ENCODE measurements around the gene CHRNA5. TPM values are rescaled to one million over a fixed set of nuclear protein-coding genes. Genes with fewer than 3 reads are reported as not detected.
A peak's percentile ranks its signal among the peaks of the same experiment; 100 is the strongest.
"Not testable (repeated sequence)": the region's sequence is repeated elsewhere in the genome, so short reads cannot be mapped to it uniquely, and the experiment has no call there.

Gene CHRNA5
- total and polyA plus RNA-seq, 7 experiments from 2014 or later = 0.10 to 3.4 (median 0.62) TPM; not detected in 2

DNA sequence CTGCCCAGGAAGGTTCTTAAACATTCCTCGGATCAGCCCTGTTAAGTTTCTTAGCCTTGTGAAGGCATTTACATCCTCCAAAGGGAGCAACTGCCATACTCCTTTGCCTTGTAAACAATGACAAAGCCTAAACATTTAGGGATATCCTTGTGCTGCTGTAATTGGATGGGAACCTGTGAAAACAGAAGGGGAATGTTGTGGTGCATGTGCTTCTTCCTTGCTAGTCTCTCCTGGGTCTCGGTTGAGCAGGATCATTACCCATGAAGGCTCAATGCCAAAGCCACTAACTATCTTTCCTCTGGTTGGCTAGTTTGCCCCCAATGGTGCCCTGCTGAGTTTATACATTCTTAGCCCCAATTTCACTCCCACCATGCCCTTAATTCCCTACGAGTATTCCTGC lies 38.1 kb downstream of the CHRNA5 start:
- ChIA-PET CTCF (no interaction called here), POLR2A (no interaction called here)
- peaks cover 0 to 1% (median 0%) of the 10 kb centered on the region in 7 donors for H3K4me1 Mint-ChIP-seq
- H3K4me3 ChIP-seq (ENCODE audit: low read length) = no peak overlapping the region
- peaks cover 0 to 4% (median 0%) of the 10 kb centered on the region in 11 donors for H3K9me3 Mint-ChIP-seq
- intact Hi-C loops (cut with micrococcal nuclease) = no loop called here
- no peak overlapping the region for H3K27ac Mint-ChIP-seq
- H3K27me3 ChIP-seq (ENCODE audit: control insufficient read depth in 2 of 2, insufficient read depth in 2 of 2, low read length in 2 of 2) = no peaks in the 10 kb centered on the region
- no peak overlapping the region for H3K4me3 Mint-ChIP-seq
- no peaks in the 10 kb centered on the region for H3K36me3 Mint-ChIP-seq
- H3K4me1 ChIP-seq (ENCODE audit: control insufficient read depth in 2 of 2, insufficient read depth in 2 of 2, low read length in 2 of 2) = no peaks in the 10 kb centered on the region
- peaks cover 1 to 38% (median 16%) of the 10 kb centered on the region in 5 donors for H3K27me3 Mint-ChIP-seq
- H3K9me3 ChIP-seq (ENCODE audit: control insufficient read depth in 2 of 3, low read length in 3 of 3) = no peaks in the 10 kb centered on the region
- DNase-seq = no peak
- no peaks in the 10 kb centered on the region for H3K36me3 ChIP-seq (ENCODE audit: control insufficient read depth in 2 of 3, insufficient read depth in 3 of 3, low read length in 3 of 3)
- H3K27ac ChIP-seq (ENCODE audit: low read depth, low read length) = no peak overlapping the region
- ATAC-seq = no peak

DNA sequence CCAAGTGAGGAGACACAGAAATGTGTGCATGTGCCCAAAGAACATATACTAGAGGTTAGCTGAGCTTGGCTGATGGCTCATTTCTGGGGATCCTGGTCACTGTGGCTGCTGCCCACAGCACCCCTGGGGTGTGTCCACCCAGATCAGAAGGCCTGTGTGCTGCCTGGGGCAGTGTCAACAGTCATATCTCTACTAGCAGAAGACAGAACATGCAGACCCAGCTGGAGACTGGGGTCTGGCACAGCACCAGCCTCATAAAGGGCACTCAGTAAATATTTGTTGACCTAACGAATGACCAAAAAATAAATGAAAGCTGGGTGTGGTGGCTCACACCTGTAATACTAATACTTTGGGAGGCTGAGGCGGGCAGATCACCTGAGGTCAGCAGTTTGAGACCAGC lies 39.1 kb downstream of the CHRNA5 start:
- H3K9me3 Mint-ChIP-seq = peaks cover 0 to 6% (median 0%) of the 10 kb centered on the region in 11 donors
- Histone ChIP-seq H3K9me3 (ENCODE audit: control insufficient read depth in 2 of 3, low read length in 3 of 3) (no peaks in the 10 kb centered on the region), H3K4me3 (ENCODE audit: low read length) (no peak overlapping the region), H3K27ac (ENCODE audit: low read depth, low read length) (no peak overlapping the region), H3K27me3 (ENCODE audit: control insufficient read depth in 2 of 2, insufficient read depth in 2 of 2, low read length in 2 of 2) (no peaks in the 10 kb centered on the region), H3K36me3 (ENCODE audit: control insufficient read depth in 2 of 3, insufficient read depth in 3 of 3, low read length in 3 of 3) (no peaks in the 10 kb centered on the region), H3K4me1 (ENCODE audit: control insufficient read depth in 2 of 2, insufficient read depth in 2 of 2, low read length in 2 of 2) (no peaks in the 10 kb centered on the region)
- H3K27ac Mint-ChIP-seq = no peak overlapping the region
- H3K36me3 Mint-ChIP-seq = no peaks in the 10 kb centered on the region
- POLR2A ChIA-PET = no interaction called here
- ATAC-seq = no peak
- H3K4me1 Mint-ChIP-seq = peaks cover 0 to 1% (median 0%) of the 10 kb centered on the region in 7 donors
- no peak overlapping the region for H3K4me3 Mint-ChIP-seq
- intact Hi-C loops (cut with micrococcal nuclease) = no loop called here
- CTCF ChIA-PET = no interaction called here
- no peak for DNase-seq
- peaks cover 6 to 38% (median 16%) of the 10 kb centered on the region in 5 donors for H3K27me3 Mint-ChIP-seq

DNA sequence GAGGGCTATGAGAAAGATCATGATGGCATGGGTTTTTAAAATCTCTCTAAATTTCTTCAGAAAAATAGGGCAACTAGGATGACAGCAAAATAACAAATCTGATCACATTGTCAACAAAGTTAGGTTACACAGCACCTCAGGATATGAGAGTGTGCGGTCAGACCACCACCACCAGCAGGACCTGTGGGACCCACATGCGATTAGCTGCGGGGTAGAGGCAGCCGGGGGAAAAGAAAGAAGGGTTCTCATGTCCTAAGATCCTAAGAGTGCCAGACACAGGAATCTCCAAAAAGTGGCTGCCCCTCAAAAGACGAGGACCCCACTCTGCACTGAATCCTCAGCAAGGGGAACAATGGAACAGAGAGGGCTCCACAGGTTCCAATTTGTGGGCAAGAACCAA lies 39.9 kb downstream of the CHRNA5 start:
- ChIA-PET CTCF (no interaction called here), POLR2A (no interaction called here)
- intact Hi-C loops (cut with micrococcal nuclease) = no loop called here

DNA sequence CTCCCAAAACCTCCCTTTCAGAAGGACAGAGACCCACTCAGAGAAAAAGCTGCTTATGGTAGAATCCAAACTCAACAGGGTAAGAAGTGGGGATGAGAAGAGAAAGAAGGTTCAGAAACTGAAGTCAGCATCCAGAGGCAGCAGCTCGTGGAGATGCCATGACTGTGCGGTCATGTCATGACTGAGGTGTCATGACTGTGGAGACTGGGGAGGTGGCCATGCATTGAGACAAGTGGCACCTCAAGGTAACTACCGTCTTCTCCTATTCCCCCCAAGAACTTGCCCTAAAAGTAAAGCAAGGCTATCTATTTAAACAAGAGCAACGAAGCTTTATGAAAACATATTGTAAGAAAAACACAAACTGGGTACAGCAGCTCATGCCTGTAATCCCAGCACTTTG lies 40.4 kb downstream of the CHRNA5 start:
- peaks cover 0 to 1% (median 0%) of the 10 kb centered on the region in 7 donors for H3K4me1 Mint-ChIP-seq
- no peak for DNase-seq
- H3K36me3 Mint-ChIP-seq = no peaks in the 10 kb centered on the region
- peaks cover 0 to 8% (median 1%) of the 10 kb centered on the region in 11 donors for H3K9me3 Mint-ChIP-seq
- Histone ChIP-seq H3K4me3 (ENCODE audit: low read length) (no peak overlapping the region), H3K27me3 (ENCODE audit: control insufficient read depth in 2 of 2, insufficient read depth in 2 of 2, low read length in 2 of 2) (no peaks in the 10 kb centered on the region), H3K36me3 (ENCODE audit: control insufficient read depth in 2 of 3, insufficient read depth in 3 of 3, low read length in 3 of 3) (no peaks in the 10 kb centered on the region), H3K9me3 (ENCODE audit: control insufficient read depth in 2 of 3, low read length in 3 of 3) (no peaks in the 10 kb centered on the region), H3K27ac (ENCODE audit: low read depth, low read length) (no peak overlapping the region), H3K4me1 (ENCODE audit: control insufficient read depth in 2 of 2, insufficient read depth in 2 of 2, low read length in 2 of 2) (no peaks in the 10 kb centered on the region)
- ATAC-seq = no peak
- peaks cover 9 to 38% (median 16%) of the 10 kb centered on the region in 5 donors for H3K27me3 Mint-ChIP-seq
- no peak overlapping the region for H3K4me3 Mint-ChIP-seq
- intact Hi-C loops (cut with micrococcal nuclease) = no loop called here
- POLR2A ChIA-PET = no interaction called here
- H3K27ac Mint-ChIP-seq = no peak overlapping the region
- CTCF ChIA-PET = no interaction called here

More for the DNA sequence above, 39.9 kb downstream of the CHRNA5 start:
- ATAC-seq (no peak), DNase-seq (no peak)
- no peaks in the 10 kb centered on the region for H3K4me1 ChIP-seq (ENCODE audit: control insufficient read depth in 2 of 2, insufficient read depth in 2 of 2, low read length in 2 of 2)
- Mint-ChIP-seq H3K4me1 (peaks cover 0 to 1% (median 0%) of the 10 kb centered on the region in 7 donors), H3K9me3 (peaks cover 0 to 8% (median 1%) of the 10 kb centered on the region in 11 donors), H3K4me3 (no peak overlapping the region), H3K27me3 (peaks cover 9 to 38% (median 16%) of the 10 kb centered on the region in 5 donors), H3K27ac (no peak overlapping the region), H3K36me3 (no peaks in the 10 kb centered on the region)
- H3K9me3 ChIP-seq (ENCODE audit: control insufficient read depth in 2 of 3, low read length in 3 of 3) = no peaks in the 10 kb centered on the region
- no peak overlapping the region for H3K27ac ChIP-seq (ENCODE audit: low read depth, low read length)
- H3K27me3 ChIP-seq (ENCODE audit: control insufficient read depth in 2 of 2, insufficient read depth in 2 of 2, low read length in 2 of 2) = no peaks in the 10 kb centered on the region
- H3K36me3 ChIP-seq (ENCODE audit: control insufficient read depth in 2 of 3, insufficient read depth in 3 of 3, low read length in 3 of 3) = no peaks in the 10 kb centered on the region
- no peak overlapping the region for H3K4me3 ChIP-seq (ENCODE audit: low read length)

DNA sequence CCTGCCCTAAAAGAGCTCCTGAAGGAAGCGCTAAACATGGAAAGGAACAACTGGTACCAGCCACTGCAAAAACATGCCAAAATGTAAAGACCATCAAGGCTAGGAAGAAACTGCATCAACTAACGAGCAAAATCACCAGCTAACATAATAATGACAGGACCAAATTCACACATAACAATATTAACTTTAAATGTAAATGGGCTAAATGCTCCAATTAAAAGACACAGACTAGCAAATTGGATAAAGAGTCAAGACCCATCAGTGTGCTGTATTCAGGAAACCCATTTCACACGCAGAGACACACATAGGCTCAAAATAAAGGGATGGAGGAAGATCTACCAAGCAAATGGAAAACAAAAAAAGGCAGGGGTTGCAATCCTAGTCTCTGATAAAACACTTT lies 44.2 kb downstream of the CHRNA5 start:
- peaks cover 4 to 27% (median 15%) of the 10 kb centered on the region in 5 donors for H3K27me3 Mint-ChIP-seq
- H3K9me3 ChIP-seq (ENCODE audit: control insufficient read depth in 2 of 3, low read length in 3 of 3); POLR2A ChIA-PET; H3K27ac ChIP-seq (ENCODE audit: low read depth, low read length); H3K4me3 Mint-ChIP-seq; H3K4me1 ChIP-seq (ENCODE audit: control insufficient read depth in 2 of 2, insufficient read depth in 2 of 2, low read length in 2 of 2); H3K4me3 ChIP-seq (ENCODE audit: low read length); CTCF ChIA-PET; H3K27ac Mint-ChIP-seq; H3K27me3 ChIP-seq (ENCODE audit: control insufficient read depth in 2 of 2, insufficient read depth in 2 of 2, low read length in 2 of 2); H3K4me1 Mint-ChIP-seq; ATAC-seq; H3K9me3 Mint-ChIP-seq; H3K36me3 Mint-ChIP-seq; DNase-seq; intact Hi-C loops (cut with micrococcal nuclease); H3K36me3 ChIP-seq (ENCODE audit: control insufficient read depth in 2 of 3, insufficient read depth in 3 of 3, low read length in 3 of 3): not testable (repeated sequence)

DNA sequence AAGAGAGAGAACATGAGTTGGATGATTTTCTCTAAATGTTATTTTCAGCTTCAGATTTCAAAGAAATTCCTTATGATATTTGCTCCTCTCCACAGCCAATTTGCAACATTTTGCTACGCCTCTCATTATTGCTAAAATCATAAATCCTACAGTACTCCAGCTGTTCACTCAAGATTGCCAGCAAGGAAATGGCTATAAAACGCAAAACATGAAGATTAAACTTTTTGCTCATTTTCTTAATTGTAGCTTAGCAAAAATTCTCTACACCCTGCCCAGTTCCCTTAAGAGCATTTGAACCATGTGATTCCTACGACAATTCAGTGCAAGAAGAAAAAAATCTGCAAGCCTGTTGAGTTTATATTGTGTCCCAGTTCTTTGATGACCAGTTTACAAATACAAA lies 48.7 kb downstream of the CHRNA5 start:
- Mint-ChIP-seq H3K27me3 (peaks cover 8 to 19% (median 13%) of the 10 kb centered on the region in 5 donors), H3K9me3 (peaks cover 0 to 4% (median 0%) of the 10 kb centered on the region in 11 donors), H3K36me3 (no peaks in the 10 kb centered on the region), H3K4me3 (no peak overlapping the region), H3K27ac (peak overlapping the region in 1 of 9 donors; percentile 23), H3K4me1 (peaks cover 0 to 7% (median 4%) of the 10 kb centered on the region in 7 donors)
- ChIA-PET POLR2A (no interaction called here), CTCF (no interaction called here)
- H3K4me3 ChIP-seq (ENCODE audit: low read length) = no peak overlapping the region
- no peaks in the 10 kb centered on the region for H3K4me1 ChIP-seq (ENCODE audit: control insufficient read depth in 2 of 2, insufficient read depth in 2 of 2, low read length in 2 of 2)
- no peaks in the 10 kb centered on the region for H3K9me3 ChIP-seq (ENCODE audit: control insufficient read depth in 2 of 3, low read length in 3 of 3)
- no peak for DNase-seq
- no peak for ATAC-seq
- H3K27ac ChIP-seq (ENCODE audit: low read depth, low read length) = no peak overlapping the region
- intact Hi-C loops (cut with micrococcal nuclease) = no loop called here
- H3K36me3 ChIP-seq (ENCODE audit: control insufficient read depth in 2 of 3, insufficient read depth in 3 of 3, low read length in 3 of 3) = no peaks in the 10 kb centered on the region
- H3K27me3 ChIP-seq (ENCODE audit: control insufficient read depth in 2 of 2, insufficient read depth in 2 of 2, low read length in 2 of 2) = peaks cover 0 to 6% of the 10 kb centered on the region in 2 donors

DNA sequence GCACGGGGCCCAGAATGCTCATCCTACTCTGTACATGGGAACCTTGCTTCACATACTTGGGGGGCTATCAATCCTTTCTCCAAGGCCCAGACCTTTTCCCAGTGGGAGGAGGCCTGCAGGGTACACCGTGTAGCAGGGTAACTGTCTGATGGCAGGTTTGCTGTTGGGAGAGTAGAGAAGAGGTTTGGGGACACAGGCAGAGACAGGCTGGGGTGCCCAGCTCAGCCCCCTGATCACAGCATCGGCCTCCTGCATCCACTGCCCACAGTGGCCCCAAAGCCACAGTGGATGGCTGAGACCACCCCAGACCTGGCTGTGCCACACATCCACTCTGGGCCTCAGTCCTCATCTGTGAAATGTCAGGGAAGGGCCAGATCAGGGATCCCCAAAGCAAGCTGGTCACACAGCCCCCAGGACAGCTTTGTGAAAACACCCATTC lies 49.9 kb downstream of the CHRNA5 start:
- Mint-ChIP-seq H3K27ac (no peak overlapping the region), H3K4me1 (peaks cover 0 to 8% (median 4%) of the 10 kb centered on the region in 7 donors), H3K27me3 (peaks cover 15 to 28% (median 21%) of the 10 kb centered on the region in 5 donors), H3K36me3 (no peaks in the 10 kb centered on the region), H3K9me3 (peaks cover 0 to 4% (median 0%) of the 10 kb centered on the region in 11 donors), H3K4me3 (no peak overlapping the region)
- Histone ChIP-seq H3K4me3 (ENCODE audit: low read length) (no peak overlapping the region), H3K27me3 (ENCODE audit: control insufficient read depth in 2 of 2, insufficient read depth in 2 of 2, low read length in 2 of 2) (peaks cover 0 to 8% of the 10 kb centered on the region in 2 donors), H3K9me3 (ENCODE audit: control insufficient read depth in 2 of 3, low read length in 3 of 3) (no peaks in the 10 kb centered on the region), H3K27ac (ENCODE audit: low read depth, low read length) (no peak overlapping the region), H3K36me3 (ENCODE audit: control insufficient read depth in 2 of 3, insufficient read depth in 3 of 3, low read length in 3 of 3) (no peaks in the 10 kb centered on the region), H3K4me1 (ENCODE audit: control insufficient read depth in 2 of 2, insufficient read depth in 2 of 2, low read length in 2 of 2) (no peaks in the 10 kb centered on the region)
- no peak for ATAC-seq
- intact Hi-C loops (cut with micrococcal nuclease) = no loop called here
- POLR2A ChIA-PET = no interaction called here
- DNase-seq = no peak
- CTCF ChIA-PET = no interaction called here

All from naive thymus-derived CD4-positive, alpha-beta T cell (primary cell).